Epithelial cell of proximal tubule (primary cell): Measurements from ENCODE around the gene PGM2. TPM values are rescaled to one million over a fixed set of nuclear protein-coding genes. Genes with fewer than 3 reads are reported as not detected.
A peak's percentile ranks its signal among the peaks of the same experiment; 100 is the strongest.
"Not testable (repeated sequence)": the region's sequence is repeated elsewhere in the genome, so short reads cannot be mapped to it uniquely, and the experiment has no call there.

Experiments
- DNase-seq: peaks from one replicate; pipeline ENCODE4 v3.0.0-alpha.2; 2011; ENCODE audit warnings: low read depth
- H3K4me3 ChIP-seq: 2 replicates; pipeline ENCODE4 v1.5.1; 2011; ENCODE audit warnings: low read depth, mild to moderate bottlenecking, low read length
- total RNA-seq: library from RNA; depleted of rRNA; stranded (reverse); fragments of >200 nt; gene quantifications from 2 replicates; pipeline ENCODE4 v1.2.3, GENCODE V29; 2015
- TF ChIP-seq, protein P1 (sequence below): conservative IDR thresholded peaks from 2 replicates; pipeline ENCODE4 v1.5.1; 2012; ENCODE audit warnings: low read depth, mild to moderate bottlenecking, low read length

Gene PGM2
- total RNA-seq, result 27.4 and 36.5 TPM in 2 replicates

DNA sequence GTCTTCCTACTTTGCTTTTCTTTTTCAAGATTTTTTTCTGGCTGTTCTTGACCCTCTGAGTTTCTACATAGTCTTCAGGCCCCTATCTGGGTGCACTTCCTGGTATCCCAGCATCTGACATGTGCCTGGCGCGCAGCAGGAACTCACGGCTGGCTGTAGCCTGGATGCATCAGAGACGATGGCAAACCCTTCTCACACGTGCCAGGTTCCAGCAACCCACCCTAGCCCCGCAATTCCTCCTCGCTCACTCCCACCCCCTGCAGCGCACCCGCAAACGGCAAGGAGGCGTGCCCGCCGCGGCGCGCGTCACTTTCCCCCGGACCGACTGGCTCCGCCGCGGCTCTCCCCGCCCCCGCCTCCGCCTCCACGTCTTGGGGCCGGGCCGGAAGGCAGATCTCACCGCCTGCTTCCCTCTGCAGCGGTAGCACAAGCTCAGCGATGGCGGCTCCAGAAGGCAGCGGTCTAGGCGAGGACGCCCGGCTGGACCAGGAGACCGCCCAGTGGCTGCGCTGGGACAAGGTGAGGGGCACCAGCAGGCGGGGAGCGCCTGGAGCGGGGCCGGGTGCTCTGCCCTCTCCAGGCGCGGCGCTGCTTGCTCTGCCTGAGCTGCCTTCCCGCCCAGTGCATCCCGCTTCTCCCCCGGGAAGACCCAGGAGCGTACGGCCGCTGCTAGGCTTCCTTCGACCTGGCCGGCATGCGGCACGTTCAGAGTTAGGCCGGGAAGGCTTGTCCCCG, at the start of gene PGM2:
Gene PGM2, plus strand, starts transcription at position 392 of the 735 bp plus-strand sequence. Its CDS starts 47 bp downstream, at position 439.
- no peak for DNase-seq
- TF ChIP-seq, protein P1, sequence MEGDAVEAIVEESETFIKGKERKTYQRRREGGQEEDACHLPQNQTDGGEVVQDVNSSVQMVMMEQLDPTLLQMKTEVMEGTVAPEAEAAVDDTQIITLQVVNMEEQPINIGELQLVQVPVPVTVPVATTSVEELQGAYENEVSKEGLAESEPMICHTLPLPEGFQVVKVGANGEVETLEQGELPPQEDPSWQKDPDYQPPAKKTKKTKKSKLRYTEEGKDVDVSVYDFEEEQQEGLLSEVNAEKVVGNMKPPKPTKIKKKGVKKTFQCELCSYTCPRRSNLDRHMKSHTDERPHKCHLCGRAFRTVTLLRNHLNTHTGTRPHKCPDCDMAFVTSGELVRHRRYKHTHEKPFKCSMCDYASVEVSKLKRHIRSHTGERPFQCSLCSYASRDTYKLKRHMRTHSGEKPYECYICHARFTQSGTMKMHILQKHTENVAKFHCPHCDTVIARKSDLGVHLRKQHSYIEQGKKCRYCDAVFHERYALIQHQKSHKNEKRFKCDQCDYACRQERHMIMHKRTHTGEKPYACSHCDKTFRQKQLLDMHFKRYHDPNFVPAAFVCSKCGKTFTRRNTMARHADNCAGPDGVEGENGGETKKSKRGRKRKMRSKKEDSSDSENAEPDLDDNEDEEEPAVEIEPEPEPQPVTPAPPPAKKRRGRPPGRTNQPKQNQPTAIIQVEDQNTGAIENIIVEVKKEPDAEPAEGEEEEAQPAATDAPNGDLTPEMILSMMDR, result no peak
- H3K4me3 ChIP-seq, result peak within 1 kb of the TSS; percentile 96

DNA sequence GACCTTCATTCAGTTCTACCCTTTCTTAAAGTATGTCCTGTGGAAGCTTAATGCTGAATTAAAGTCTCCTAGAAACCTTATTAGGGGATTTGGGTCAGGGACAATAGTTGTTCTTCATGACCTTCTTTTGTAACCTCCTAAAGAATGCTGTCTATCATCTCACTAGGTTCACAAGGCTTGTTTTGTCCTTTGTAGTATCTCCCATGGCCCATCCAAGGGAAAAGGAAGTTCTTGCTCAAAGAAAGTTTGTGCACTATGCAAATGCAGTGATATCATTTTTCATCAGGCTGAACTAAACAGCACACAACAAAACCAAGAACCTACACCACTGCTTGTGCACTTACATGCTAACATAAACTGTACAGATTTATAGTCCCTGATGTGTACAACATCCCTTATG, 46.6 kb upstream of the PGM2 start:
- DNase-seq, result no peak
- H3K4me3 ChIP-seq, result no peak overlapping the region
- TF ChIP-seq, protein P1, result no peak

DNA sequence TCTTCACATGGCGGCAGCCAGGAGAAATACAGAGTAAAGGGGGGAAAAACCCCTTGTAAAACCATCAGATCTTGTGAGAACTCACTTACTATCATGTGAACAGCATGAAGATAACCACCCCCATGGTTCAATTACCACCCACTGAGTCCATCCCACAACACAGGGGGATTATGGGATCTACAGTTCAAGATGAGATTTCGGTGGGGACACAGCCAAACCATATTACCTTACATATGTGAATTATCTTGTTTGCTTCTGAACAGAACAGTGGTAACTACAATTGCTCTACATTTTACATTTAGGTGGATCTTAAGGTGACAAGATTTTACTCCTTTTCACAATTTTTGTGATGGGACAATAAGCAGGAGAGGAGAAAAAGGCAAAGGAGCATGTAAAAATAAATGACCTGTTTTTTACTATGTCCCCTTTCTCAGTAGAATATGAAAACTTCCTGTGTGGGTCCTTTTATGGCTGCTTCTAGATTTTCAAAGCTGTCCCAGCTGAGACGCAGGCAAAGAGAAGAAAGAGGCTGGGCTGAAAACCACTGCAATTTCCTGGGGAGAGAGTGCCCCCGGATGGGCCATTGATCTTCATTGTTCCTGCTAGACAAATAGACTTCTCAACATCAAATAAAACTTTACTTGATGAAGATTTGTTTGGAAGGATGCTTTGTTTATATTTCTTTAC, 45.9 kb upstream of the PGM2 start:
- no peak for DNase-seq
- TF ChIP-seq, protein P1, result no peak
- no peak overlapping the region for H3K4me3 ChIP-seq

DNA sequence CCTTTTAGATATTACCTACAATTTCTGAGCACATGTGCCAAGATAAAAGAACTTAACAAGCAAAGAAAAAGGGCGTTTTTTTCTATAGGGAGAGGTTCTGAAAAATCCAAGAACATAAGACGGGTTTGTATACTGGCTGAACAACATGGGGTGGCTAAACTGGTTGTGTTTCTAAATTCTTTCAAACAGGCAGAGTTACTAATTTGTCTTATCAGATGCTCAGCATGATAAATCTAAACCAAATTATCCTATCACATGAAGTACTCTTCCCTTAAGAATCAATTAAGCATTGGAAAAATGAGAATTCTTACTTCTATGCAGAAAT, 45.4 kb upstream of the PGM2 start:
- DNase-seq, result no peak
- TF ChIP-seq, protein P1, result no peak
- no peak overlapping the region for H3K4me3 ChIP-seq

DNA sequence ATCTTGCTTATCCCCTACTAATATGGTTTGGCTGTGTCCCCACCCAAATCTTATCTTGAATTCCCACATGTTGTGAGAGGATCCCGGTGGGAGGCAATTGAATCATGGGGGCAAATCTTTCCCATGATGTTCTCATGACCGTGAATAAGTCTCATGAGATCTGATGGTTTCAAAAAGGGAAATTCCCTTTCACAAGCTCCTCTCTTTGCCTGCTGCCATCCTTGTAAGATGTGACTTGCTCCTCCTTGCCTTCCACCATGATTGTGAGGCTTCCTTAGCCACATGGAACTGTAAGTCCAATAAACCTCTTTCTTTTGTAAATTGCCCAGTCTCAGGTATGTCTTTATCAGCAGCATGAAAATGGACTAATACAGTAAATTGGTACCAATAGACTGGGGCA, 40.2 kb upstream of the PGM2 start:
- H3K4me3 ChIP-seq, DNase-seq: not testable (repeated sequence)

DNA sequence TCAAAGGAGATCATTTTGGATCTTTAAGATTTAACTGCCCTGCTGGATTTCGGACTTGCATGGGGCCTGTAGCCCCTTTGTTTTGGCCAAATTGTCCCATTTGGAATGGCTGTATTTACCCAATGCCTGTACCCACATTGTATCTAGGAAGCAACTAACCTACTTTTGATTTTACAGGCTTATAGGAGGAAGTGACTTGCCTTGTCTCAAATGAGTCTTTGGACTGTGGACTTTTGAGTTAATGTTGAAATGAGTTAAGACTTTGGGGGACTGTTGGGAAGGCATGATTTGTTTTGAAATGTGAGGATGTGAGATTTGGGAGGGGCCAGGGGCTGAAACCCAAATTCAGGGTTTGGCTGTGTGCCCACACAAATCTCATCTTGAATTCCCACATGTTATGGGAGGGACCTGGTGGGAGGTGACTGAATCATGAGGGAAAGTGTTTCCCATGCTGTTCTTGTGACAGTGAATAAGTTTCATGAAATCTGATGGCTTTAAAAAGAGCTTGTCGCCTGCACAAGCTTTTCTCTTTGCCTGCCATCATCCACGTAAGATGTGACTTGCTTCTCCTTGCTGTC, 38.5 kb upstream of the PGM2 start:
- DNase-seq, H3K4me3 ChIP-seq: not testable (repeated sequence)

DNA sequence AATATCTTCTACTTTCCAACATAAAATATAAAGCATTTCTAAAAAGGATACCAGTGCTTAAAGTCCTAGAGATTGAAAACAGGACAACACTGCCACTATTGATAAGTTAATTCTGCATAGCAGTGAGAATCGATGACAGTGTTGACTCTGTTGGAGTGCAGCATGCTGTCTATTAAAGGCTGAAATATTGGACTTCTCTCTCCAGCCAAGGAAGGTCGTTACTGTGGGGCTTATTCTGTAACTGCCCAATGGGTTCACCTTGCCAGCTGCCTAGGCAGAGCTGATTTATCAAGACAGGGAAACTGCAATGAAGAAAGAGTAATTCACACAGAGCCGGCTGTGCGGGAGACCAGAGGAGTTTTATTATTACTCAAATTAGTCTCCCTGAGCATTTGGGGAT, 37.7 kb upstream of the PGM2 start:
- DNase-seq, result no peak
- H3K4me3 ChIP-seq, result no peak overlapping the region
- TF ChIP-seq, protein P1, result no peak

DNA sequence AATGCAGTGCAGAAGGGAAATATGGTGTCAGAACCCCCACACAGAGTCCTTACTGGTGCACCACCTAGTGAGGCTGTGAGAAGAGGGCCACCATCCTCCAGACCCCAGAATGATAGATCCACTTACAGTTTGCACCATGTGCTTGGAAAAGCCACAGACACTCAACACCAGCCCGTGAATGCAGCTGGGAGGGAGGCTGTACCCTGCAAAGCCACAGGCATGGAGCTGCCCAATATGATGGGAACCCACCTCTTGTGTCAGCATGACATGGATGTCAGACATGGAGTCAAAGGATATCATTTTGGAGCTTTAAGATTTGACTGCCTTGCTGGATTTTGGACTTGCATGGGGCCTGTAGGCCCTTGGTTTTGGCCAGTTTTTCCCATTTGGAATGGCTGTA, 34.2 kb upstream of the PGM2 start:
- no peak overlapping the region for H3K4me3 ChIP-seq
- TF ChIP-seq, protein P1, result no peak
- no peak for DNase-seq
